HepG2 (cell line): ENCODE results near the gene IGFBP6. TPM values are rescaled to one million over a fixed set of nuclear protein-coding genes. Genes with fewer than 3 reads are reported as not detected.

Experiments used
- ATF7 ChIP-seq, 2 experiments: fragments of 450-650 bp in 1 of 2; sonication (generic) in 1 of 2; formaldehyde crosslinking in 1 of 2; IDR thresholded peaks; 2 replicates each; pipeline versions ENCODE4 v1.4.0 to v1.6.1; 2016 to 2020; ENCODE audit warnings: antibody characterized with exemption in 1 of 2, mild to moderate bottlenecking in 1 of 2, missing genetic modification reagents in 1 of 2
- LCORL ChIP-seq, 2 experiments: fragments of 450-650 bp in 1 of 2; sonication (generic) in 1 of 2; formaldehyde crosslinking in 1 of 2; IDR thresholded peaks; 2 replicates each; pipeline versions ENCODE4 v1.5.0 to v1.6.1; 2017 to 2020; ENCODE audit warnings: antibody characterized with exemption in 1 of 2, missing genetic modification reagents in 1 of 2
- NFATC3 ChIP-seq: sonication (generic); formaldehyde crosslinking; IDR thresholded peaks from 2 replicates; pipeline ENCODE4 v1.5.1; 2020; ENCODE audit warnings: mild to moderate bottlenecking, missing genetic modification reagents
- TBX3 ChIP-seq: fragments of 450-650 bp; IDR thresholded peaks from 2 replicates; pipeline ENCODE4 v1.6.1; 2017; ENCODE audit warnings: antibody characterized with exemption, mild to moderate bottlenecking, inconsistent platforms, borderline replicate concordance
- ZBTB38 ChIP-seq: sonication (generic); formaldehyde crosslinking; IDR thresholded peaks from 2 replicates; pipeline ENCODE4 v1.5.1; 2020; ENCODE audit warnings: mild to moderate bottlenecking, missing genetic modification reagents
- ZNF350 ChIP-seq: sonication (generic); formaldehyde crosslinking; IDR thresholded peaks from 2 replicates; pipeline ENCODE4 v1.4.0; 2020; ENCODE audit warnings: mild to moderate bottlenecking, low read depth, missing genetic modification reagents, borderline replicate concordance
- ZNF724P ChIP-seq: sonication (generic); formaldehyde crosslinking; IDR thresholded peaks from 2 replicates; pipeline ENCODE4 v1.8.0; 2022; ENCODE audit warnings: missing genetic modification reagents, borderline replicate concordance
- ZNF761 ChIP-seq: sonication (generic); formaldehyde crosslinking; conservative IDR thresholded peaks from 2 replicates; pipeline ENCODE4 v1.4.0; 2020; ENCODE audit warnings: mild to moderate bottlenecking, missing genetic modification reagents
- ZSCAN31 ChIP-seq: sonication (generic); formaldehyde crosslinking; IDR thresholded peaks from 2 replicates; pipeline ENCODE4 v1.5.0; 2020; ENCODE audit warnings: low read depth, mild to moderate bottlenecking, missing genetic modification reagents
- polyA plus RNA-seq, 8 experiments: library from polyadenylated mRNA; depleted of rRNA in 3 of 8; stranded (reverse) in 7 of 8; unstranded in 1 of 8; fragments of >200 nt; fragmentation: Illumina TruSeq in 4 of 8; extraction: Trizol in 4 of 8; gene quantifications; 2 replicates each; pipeline versions ENCODE4 v1.2.1 to v1.2.3, GENCODE V29; 2011 to 2016; ENCODE audit warnings: low read depth in 4 of 8, missing spikeins in 1 of 8, mixed read lengths in 1 of 8; ENCODE audit not compliant: insufficient read depth in 1 of 8
- total RNA-seq, 5 experiments: library from RNA; depleted of rRNA; stranded (reverse); fragments of >200 nt; fragmentation: Illumina TruSeq; extraction: Trizol; gene quantifications; 2 replicates each; pipeline ENCODE4 v1.2.3, GENCODE V29; 2016; ENCODE audit warnings: low read depth in 1 of 5
- TF ChIP-seq, protein P1 (sequence below): sonication (generic); formaldehyde crosslinking; IDR thresholded peaks from 2 replicates; pipeline ENCODE4 v1.5.0; 2020; ENCODE audit warnings: missing genetic modification reagents, mild to moderate bottlenecking, borderline replicate concordance
- TF ChIP-seq, protein P2 (sequence below): conservative IDR thresholded peaks from 2 replicates; pipeline ENCODE4 v1.6.1; 2018; ENCODE audit warnings: missing genetic modification reagents
- TF ChIP-seq, protein P3 (sequence below): sonication (generic); formaldehyde crosslinking; IDR thresholded peaks from 2 replicates; pipeline ENCODE4 v1.5.0; 2020; ENCODE audit warnings: mild to moderate bottlenecking, missing genetic modification reagents, moderate library complexity
- TF ChIP-seq, protein P4 (sequence below): sonication (generic); formaldehyde crosslinking; IDR thresholded peaks from one replicate; pipeline ENCODE4 v1.5.1; 2020; ENCODE audit warnings: mild to moderate bottlenecking, missing genetic modification reagents; ENCODE audit errors: not compliant biosample characterization
- TF ChIP-seq, protein P5 (sequence below): sonication (generic); formaldehyde crosslinking; IDR thresholded peaks from 2 replicates; pipeline ENCODE4 v1.4.0; 2020; ENCODE audit warnings: mild to moderate bottlenecking, missing genetic modification reagents

IGFBP6 gene
- total and polyA plus RNA-seq, 2 of the 13 experiments (the other 11 are each of a cell fraction or from before 2014, with no cell fraction given) = 3.9 to 25.2 TPM

DNA sequence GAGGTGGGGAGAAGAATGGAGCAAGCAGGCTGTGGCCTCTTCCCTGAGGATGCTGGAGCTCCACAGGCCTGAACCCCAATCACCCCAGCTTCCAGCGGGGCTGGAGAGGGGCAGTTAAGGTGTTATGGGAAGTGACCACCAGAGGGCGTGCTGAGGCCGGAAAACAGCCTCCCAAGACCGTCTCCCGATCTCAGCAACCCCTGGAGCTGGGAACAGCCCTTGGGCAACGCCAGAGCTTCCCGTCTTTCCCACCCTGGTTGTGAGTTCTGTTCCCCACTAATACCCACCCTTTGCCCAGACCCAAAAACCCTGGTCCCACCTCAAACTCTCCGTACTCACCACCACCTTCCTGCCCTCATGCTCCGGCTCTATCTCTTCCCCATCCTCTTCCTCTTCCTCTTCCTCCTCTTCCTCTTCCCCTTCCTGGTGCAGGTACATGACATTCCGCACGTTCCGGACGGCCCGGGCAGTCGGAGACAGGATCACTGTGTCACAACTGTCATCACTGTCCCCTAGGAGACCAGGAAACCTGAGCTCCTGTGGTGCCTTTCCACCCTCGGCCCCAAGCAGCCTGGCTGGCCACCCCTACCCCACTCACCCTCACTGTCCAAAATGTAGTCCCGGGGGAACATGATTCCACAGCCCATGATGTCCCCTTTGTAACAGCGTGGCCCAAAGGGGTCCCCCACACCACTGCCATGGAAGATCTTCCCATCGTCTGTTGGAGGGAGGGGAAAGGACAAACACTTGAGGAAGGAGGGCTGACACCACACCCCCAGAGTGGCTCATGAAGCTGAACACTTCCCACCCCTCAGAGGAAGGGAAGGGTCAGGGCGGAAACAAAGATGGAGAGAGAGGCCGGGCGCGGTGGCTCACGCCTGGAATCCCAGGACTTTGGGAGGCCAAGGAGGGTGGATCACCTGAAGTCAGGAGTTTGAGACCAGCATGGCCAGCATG lies 31.2 kb upstream of the IGFBP6 start (continued):
- TF ChIP-seq ZBTB38 (CRISPR knock-in tag) (peak; percentile 56; the same call in 1 of the 2 replicates), TBX3 (no peak), ZSCAN31 (0 out of 2 replicates have a peak, but pooled peaks have one; percentile 28), NFATC3 (no peak), ZNF724P (no peak), LCORL (IDR thresholded peaks at IDR 0.05) (no peak), LCORL (CRISPR knock-in tag; IDR thresholded peaks at IDR 0.05) (peak; percentile 60; the same call in 1 of the 2 replicates), ZNF761 (CRISPR knock-in tag) (no peak), ATF7 (IDR thresholded peaks at IDR 0.05) (no peak), ATF7 (CRISPR knock-in tag; IDR thresholded peaks at IDR 0.05) (no peak), ZNF350 (CRISPR knock-in tag) (peak; percentile 61)
- TF ChIP-seq, protein P1, sequence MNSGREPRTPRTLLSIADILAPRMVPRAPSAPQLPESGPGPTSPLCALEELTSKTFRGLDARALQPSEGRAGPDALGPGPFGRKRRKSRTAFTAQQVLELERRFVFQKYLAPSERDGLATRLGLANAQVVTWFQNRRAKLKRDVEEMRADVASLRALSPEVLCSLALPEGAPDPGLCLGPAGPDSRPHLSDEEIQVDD (CRISPR knock-in tag) = no peak
- TF ChIP-seq, protein P2, sequence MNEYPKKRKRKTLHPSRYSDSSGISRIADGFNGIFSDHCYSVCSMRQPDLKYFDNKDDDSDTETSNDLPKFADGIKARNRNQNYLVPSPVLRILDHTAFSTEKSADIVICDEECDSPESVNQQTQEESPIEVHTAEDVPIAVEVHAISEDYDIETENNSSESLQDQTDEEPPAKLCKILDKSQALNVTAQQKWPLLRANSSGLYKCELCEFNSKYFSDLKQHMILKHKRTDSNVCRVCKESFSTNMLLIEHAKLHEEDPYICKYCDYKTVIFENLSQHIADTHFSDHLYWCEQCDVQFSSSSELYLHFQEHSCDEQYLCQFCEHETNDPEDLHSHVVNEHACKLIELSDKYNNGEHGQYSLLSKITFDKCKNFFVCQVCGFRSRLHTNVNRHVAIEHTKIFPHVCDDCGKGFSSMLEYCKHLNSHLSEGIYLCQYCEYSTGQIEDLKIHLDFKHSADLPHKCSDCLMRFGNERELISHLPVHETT (CRISPR knock-in tag) = no peak
- TF ChIP-seq, protein P3, sequence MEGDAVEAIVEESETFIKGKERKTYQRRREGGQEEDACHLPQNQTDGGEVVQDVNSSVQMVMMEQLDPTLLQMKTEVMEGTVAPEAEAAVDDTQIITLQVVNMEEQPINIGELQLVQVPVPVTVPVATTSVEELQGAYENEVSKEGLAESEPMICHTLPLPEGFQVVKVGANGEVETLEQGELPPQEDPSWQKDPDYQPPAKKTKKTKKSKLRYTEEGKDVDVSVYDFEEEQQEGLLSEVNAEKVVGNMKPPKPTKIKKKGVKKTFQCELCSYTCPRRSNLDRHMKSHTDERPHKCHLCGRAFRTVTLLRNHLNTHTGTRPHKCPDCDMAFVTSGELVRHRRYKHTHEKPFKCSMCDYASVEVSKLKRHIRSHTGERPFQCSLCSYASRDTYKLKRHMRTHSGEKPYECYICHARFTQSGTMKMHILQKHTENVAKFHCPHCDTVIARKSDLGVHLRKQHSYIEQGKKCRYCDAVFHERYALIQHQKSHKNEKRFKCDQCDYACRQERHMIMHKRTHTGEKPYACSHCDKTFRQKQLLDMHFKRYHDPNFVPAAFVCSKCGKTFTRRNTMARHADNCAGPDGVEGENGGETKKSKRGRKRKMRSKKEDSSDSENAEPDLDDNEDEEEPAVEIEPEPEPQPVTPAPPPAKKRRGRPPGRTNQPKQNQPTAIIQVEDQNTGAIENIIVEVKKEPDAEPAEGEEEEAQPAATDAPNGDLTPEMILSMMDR (CRISPR knock-in tag) = peak; percentile 95
- TF ChIP-seq, protein P4, sequence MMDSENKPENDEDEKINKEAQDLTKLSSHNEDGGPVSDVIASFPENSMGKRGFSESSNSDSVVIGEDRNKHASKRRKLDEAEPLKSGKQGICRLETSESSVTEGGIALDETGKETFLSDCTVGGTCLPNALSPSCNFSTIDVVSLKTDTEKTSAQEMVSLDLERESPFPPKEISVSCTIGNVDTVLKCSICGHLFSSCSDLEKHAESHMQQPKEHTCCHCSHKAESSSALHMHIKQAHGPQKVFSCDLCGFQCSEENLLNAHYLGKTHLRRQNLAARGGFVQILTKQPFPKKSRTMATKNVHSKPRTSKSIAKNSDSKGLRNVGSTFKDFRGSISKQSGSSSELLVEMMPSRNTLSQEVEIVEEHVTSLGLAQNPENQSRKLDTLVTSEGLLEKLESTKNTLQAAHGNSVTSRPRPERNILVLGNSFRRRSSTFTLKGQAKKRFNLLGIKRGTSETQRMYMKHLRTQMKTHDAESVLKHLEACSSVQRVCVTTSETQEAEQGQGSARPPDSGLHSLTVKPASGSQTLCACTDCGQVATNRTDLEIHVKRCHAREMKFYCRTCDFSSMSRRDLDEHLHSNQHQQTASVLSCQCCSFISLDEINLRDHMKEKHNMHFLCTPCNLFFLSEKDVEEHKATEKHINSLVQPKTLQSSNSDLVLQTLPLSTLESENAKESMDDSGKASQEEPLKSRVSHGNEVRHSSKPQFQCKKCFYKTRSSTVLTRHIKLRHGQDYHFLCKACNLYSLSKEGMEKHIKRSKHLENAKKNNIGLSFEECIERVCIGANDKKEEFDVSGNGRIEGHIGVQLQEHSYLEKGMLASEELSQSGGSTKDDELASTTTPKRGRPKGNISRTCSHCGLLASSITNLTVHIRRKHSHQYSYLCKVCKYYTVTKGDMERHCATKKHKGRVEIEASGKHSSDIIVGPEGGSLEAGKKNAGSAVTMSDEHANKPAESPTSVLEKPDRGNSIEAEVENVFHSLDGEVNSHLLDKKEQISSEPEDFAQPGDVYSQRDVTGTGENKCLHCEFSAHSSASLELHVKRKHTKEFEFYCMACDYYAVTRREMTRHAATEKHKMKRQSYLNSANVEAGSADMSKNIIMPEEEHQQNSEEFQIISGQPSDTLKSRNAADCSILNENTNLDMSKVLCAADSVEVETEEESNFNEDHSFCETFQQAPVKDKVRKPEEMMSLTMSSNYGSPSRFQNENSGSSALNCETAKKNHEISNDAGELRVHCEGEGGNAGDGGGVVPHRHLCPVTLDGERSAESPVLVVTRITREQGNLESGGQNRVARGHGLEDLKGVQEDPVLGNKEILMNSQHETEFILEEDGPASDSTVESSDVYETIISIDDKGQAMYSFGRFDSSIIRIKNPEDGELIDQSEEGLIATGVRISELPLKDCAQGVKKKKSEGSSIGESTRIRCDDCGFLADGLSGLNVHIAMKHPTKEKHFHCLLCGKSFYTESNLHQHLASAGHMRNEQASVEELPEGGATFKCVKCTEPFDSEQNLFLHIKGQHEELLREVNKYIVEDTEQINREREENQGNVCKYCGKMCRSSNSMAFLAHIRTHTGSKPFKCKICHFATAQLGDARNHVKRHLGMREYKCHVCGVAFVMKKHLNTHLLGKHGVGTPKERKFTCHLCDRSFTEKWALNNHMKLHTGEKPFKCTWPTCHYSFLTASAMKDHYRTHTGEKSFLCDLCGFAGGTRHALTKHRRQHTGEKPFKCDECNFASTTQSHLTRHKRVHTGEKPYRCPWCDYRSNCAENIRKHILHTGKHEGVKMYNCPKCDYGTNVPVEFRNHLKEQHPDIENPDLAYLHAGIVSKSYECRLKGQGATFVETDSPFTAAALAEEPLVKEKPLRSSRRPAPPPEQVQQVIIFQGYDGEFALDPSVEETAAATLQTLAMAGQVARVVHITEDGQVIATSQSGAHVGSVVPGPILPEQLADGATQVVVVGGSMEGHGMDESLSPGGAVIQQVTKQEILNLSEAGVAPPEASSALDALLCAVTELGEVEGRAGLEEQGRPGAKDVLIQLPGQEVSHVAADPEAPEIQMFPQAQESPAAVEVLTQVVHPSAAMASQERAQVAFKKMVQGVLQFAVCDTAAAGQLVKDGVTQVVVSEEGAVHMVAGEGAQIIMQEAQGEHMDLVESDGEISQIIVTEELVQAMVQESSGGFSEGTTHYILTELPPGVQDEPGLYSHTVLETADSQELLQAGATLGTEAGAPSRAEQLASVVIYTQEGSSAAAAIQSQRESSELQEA = peak; percentile 32
- TF ChIP-seq, protein P5, sequence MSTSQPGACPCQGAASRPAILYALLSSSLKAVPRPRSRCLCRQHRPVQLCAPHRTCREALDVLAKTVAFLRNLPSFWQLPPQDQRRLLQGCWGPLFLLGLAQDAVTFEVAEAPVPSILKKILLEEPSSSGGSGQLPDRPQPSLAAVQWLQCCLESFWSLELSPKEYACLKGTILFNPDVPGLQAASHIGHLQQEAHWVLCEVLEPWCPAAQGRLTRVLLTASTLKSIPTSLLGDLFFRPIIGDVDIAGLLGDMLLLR (CRISPR knock-in tag) = no peak
